ENCODE data around the gene IST1.
"Not testable (repeated sequence)": the region's sequence is repeated elsewhere in the genome, so short reads cannot be mapped to it uniquely, and the experiment has no call there.

IST1 gene

DNA sequence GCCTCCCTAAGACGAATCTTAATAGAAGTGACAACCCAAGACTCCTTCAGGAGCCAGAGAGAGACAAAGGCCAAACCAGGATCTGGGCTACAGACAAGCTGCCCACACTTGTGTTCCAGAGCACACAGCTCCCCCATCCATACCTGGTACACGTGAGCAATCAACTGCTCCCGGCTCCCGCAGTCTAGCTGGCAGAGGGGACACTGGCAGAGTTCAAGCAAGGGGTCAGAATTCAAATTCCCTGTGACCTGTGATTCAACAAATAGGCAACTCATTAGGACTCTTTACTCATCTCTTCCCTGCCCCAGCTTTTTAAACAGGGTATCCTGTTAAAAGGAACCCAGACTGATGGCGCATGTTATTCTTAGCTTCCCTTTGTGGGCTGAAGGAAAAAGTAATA lies 31.3 kb upstream of the IST1 start:
- no peak for DNase-seq (ENCODE audit: low read depth)
- TF ChIP-seq, protein P1, sequence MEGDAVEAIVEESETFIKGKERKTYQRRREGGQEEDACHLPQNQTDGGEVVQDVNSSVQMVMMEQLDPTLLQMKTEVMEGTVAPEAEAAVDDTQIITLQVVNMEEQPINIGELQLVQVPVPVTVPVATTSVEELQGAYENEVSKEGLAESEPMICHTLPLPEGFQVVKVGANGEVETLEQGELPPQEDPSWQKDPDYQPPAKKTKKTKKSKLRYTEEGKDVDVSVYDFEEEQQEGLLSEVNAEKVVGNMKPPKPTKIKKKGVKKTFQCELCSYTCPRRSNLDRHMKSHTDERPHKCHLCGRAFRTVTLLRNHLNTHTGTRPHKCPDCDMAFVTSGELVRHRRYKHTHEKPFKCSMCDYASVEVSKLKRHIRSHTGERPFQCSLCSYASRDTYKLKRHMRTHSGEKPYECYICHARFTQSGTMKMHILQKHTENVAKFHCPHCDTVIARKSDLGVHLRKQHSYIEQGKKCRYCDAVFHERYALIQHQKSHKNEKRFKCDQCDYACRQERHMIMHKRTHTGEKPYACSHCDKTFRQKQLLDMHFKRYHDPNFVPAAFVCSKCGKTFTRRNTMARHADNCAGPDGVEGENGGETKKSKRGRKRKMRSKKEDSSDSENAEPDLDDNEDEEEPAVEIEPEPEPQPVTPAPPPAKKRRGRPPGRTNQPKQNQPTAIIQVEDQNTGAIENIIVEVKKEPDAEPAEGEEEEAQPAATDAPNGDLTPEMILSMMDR (IDR thresholded peaks at IDR 0.05; ENCODE audit: insufficient read depth, low read depth, low read length, missing control alignments) = no peak
- no peak overlapping the region for H3K4me3 ChIP-seq (ENCODE audit: low read depth, low read length)

DNA sequence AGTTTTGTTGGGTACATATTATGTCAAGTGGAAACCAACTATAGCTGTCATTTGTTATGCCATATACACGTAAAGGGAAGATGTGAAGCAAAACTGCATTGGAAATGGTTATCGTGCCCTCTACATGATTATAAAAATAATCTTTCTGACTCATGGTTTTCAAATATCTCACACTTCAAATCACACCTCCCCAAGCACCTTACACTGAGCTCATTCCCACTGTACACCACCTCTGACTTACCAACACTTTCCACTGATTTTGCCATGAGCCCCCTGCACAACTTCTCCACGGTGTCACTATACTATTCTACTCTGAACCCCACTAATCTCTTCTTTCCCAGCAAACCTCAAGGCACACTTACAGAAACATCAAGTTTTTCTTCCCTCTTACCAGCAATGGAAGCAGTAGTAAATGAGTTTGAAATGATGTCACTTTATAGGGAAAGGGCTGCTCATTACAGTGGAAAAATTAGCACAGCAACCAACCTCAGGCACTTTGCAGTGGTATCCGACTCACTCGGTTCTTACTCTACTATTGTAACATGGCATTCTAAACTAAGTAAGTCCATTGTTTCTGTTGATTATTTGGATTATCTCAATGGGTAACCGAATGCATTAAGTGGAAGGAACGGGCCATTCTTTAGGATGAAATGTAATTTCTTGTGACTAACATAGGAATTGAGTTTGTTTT lies 30.0 kb upstream of the IST1 start:
- TF ChIP-seq, protein P1 (IDR thresholded peaks at IDR 0.05; ENCODE audit: insufficient read depth, low read depth, low read length, missing control alignments) = no peak
- DNase-seq (ENCODE audit: low read depth) = no peak
- H3K4me3 ChIP-seq (ENCODE audit: low read depth, low read length) = no peak overlapping the region

DNA sequence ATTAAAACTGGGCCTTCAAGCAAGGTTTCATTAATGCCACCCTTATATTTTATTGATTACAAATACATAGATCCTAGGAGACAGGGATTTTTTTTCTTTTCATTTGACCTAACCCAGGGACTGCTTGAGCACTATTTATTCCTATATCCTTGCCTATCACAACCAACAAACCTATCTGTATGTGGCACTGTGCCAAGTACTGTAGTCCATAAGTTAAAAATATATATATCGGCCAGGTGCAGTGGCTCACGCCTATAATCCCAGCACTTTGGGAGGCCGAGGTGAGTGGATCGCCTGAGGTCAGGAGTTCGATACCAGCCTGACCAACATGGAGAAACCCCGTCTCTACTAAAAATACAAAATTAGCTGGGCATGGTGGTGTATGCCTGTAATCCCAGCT lies 28.2 kb upstream of the IST1 start:
- not testable (repeated sequence) for H3K4me3 ChIP-seq (ENCODE audit: low read depth, low read length); DNase-seq (ENCODE audit: low read depth)

DNA sequence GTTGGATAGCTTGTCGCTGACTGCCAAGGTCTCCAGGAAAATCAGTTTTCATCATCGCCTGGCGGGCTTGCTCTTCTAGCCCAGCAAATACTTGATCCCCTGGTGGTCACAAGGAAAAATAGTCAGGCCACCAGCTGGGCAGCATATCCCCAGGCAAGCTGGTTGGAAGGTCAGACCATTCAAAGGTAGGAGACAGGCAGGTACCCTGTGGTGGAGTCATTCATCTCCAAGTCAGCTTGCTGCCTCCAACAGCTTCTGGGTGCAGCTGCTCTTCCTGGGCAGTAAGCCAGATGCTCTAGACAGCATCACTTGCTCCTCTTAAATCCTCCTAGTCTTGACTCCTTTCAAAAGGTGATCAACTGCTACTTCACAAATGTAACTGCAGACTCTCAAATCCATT lies 27.4 kb upstream of the IST1 start:
- DNase-seq (ENCODE audit: low read depth) = no peak
- H3K4me3 ChIP-seq (ENCODE audit: low read depth, low read length) = no peak overlapping the region
- TF ChIP-seq, protein P1 (IDR thresholded peaks at IDR 0.05; ENCODE audit: insufficient read depth, low read depth, low read length, missing control alignments) = no peak

DNA sequence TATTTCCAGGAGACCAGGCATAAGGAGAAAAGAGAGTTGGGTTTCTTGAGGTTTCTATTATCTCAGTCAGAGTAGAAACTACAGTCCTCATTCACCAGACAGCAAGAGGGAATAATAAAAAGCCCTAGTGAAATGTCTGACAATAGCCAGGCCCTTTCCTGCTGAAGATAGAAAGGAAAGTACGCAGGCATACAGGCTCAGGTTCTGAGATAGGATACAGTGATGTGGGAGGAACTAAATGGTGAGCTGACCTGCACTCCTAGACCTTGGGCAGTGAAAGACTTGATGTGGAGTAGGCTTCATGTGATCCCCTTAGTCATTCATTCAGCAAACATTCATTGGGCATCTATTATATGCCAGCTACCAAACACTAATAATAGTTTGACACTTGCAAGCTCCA lies 26.2 kb upstream of the IST1 start:
- no peak for DNase-seq (ENCODE audit: low read depth)
- TF ChIP-seq, protein P1 (IDR thresholded peaks at IDR 0.05; ENCODE audit: insufficient read depth, low read depth, low read length, missing control alignments) = no peak
- no peak overlapping the region for H3K4me3 ChIP-seq (ENCODE audit: low read depth, low read length)

DNA sequence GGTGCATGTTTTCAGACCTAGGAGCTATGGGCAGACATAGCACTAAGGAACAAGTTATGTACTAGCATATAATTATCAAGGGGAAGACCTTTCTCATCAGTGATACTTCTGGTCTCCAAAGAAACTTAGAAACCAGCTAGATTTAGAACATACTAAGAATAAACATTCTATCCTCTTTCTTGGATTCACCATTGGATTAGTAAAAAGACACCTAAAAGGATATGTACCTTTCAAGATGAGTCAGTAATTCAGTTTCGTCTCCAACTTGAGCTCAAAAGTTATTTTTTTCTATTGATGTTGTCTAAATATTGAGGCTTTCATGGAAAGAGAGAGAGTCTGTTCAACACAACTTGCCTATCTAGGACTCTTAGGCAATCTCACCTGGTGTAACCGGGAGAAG lies 24.5 kb upstream of the IST1 start:
- DNase-seq (ENCODE audit: low read depth) = peak; percentile 31
- H3K4me3 ChIP-seq (ENCODE audit: low read depth, low read length) = no peak overlapping the region
- TF ChIP-seq, protein P1 (IDR thresholded peaks at IDR 0.05; ENCODE audit: insufficient read depth, low read depth, low read length, missing control alignments) = no peak

DNA sequence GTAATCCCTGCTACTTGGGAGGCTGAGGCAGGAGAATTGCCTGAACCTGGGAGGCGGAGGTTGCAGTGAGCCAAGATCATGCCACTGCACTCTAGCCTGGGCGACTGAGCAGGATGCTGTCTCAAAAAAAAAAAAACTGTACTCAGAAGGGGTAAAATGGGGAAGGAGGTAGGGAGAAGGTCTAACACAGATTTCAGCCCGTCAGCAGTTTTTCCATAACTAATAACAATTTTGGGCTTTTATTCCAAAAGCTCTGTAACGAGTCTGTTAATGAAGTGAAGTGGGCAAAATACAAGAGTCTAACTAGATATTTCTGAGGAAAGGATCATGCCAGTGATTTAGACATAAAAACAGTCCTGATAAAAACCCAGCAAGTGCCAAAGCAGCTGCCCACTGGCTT lies 22.1 kb upstream of the IST1 start:
- TF ChIP-seq, protein P1 (IDR thresholded peaks at IDR 0.05; ENCODE audit: insufficient read depth, low read depth, low read length, missing control alignments) = no peak
- H3K4me3 ChIP-seq (ENCODE audit: low read depth, low read length) = no peak overlapping the region
- no peak for DNase-seq (ENCODE audit: low read depth)

Measured in GM12865 (cell line).